C4-2B (cell line): ENCODE measurements around the gene OR4K13.

Experiments
- H3K27ac ChIP-seq: fragments of 450-650 bp; 2 replicates; pipeline ENCODE4 v1.5.1; 2017
- ZFX ChIP-seq: fragments of 450-650 bp; IDR thresholded peaks from 2 replicates; pipeline ENCODE4 v1.6.1; 2017
- TF ChIP-seq, protein P1 (sequence below): fragments of 450-650 bp; conservative IDR thresholded peaks from 2 replicates; pipeline ENCODE4 v1.5.1; 2017; ENCODE audit warnings: mild to moderate bottlenecking

OR4K13 gene, protein sequence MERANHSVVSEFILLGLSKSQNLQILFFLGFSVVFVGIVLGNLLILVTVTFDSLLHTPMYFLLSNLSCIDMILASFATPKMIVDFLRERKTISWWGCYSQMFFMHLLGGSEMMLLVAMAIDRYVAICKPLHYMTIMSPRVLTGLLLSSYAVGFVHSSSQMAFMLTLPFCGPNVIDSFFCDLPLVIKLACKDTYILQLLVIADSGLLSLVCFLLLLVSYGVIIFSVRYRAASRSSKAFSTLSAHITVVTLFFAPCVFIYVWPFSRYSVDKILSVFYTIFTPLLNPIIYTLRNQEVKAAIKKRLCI

DNA sequence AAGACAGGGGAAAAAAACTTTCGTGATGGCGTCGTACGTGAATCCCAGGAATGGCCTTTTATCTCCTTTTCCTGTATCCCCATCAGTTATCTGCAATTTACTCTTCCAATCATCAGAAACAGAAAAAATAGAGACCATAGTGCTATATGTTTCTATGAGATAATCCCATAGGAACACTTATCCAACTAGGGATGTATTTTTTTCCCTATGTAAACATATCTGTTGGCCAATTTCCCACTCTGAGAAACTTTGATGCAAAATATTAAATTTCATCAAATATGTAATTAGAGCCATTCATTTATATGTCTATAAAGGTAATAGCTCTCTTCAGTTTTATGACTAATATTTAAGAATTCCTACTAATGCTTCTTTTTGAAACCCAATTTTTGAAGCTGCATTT lies at the start of gene OR4K13:
Gene OR4K13 (minus strand): TSS at position 101 of the 400 bp plus-strand sequence. CDS start 1,280 bp downstream, outside the sequence.
- H3K27ac ChIP-seq: no peak within 1 kb of the TSS
- TF ChIP-seq ZFX: no peak
- TF ChIP-seq, protein P1, sequence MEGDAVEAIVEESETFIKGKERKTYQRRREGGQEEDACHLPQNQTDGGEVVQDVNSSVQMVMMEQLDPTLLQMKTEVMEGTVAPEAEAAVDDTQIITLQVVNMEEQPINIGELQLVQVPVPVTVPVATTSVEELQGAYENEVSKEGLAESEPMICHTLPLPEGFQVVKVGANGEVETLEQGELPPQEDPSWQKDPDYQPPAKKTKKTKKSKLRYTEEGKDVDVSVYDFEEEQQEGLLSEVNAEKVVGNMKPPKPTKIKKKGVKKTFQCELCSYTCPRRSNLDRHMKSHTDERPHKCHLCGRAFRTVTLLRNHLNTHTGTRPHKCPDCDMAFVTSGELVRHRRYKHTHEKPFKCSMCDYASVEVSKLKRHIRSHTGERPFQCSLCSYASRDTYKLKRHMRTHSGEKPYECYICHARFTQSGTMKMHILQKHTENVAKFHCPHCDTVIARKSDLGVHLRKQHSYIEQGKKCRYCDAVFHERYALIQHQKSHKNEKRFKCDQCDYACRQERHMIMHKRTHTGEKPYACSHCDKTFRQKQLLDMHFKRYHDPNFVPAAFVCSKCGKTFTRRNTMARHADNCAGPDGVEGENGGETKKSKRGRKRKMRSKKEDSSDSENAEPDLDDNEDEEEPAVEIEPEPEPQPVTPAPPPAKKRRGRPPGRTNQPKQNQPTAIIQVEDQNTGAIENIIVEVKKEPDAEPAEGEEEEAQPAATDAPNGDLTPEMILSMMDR: no peak

DNA sequence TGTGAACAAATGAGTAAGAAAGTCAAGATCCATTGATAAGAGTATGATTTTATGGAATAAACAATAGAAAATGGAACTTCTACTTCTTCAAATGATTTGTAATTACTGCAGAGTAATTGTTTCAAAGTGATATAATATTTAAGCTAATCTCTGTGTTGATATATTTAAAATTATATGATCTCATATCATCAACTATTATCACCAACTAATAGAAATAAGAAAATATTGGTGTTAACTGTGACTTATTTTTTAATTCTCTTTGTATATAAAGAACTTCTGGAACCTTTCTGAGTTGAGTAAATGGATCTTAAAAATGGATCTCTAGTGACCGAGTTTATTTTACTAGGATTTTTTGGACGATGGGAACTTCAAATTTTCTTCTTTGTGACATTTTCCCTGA lies 23.9 kb upstream of the OR4K13 start, which contains the start of gene OR4L1:
Gene OR4L1 (plus strand): TSS at position 301 of the 400 bp plus-strand sequence. CDS start 0 bp downstream, at position 301.
- TF ChIP-seq, protein P1: no peak
- TF ChIP-seq ZFX: no peak
- no peak within 1 kb of the TSS for H3K27ac ChIP-seq

DNA sequence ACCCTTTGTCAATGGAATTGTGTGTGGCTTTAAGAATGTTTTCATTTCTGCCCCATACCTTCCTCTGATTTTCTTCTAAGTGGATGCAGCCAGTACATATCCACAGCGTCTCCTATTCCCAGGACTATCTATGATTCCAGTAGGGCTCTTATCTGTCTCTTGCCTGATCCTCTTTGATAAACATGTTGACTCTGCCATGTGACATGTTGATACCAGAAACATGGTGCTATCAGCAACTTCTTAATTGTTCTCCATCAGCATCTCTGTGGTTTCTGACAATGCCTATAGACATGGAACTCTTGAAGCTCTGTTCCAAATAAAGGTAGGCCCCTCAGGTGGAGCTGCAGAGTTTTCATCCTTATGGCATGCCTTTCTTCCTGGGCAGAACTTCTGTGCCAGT lies 12.4 kb upstream of the OR4K13 start:
- H3K27ac ChIP-seq: no peak overlapping the region
- TF ChIP-seq ZFX: no peak
- TF ChIP-seq, protein P1: no peak

DNA sequence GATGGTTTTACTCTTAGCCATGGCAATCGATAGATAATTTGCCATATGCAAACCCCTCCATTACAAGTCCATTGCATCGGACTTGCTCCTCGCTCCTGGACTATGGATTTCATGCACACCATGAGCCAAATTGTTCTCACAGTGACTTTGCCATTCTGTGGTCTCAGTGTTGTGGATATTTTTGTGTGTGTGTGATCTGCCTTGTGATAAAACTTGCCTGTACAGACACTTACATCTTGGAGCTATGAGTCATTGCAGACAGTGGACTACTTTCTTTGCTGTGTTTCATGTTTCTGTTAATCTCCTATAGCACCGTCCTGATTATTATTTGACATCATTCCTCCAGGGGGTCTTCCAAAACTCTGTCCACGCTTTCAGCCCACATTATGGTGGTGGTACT lies 8.4 kb upstream of the OR4K13 start:
- H3K27ac ChIP-seq: no peak overlapping the region
- TF ChIP-seq, protein P1: no peak
- no peak for TF ChIP-seq ZFX

DNA sequence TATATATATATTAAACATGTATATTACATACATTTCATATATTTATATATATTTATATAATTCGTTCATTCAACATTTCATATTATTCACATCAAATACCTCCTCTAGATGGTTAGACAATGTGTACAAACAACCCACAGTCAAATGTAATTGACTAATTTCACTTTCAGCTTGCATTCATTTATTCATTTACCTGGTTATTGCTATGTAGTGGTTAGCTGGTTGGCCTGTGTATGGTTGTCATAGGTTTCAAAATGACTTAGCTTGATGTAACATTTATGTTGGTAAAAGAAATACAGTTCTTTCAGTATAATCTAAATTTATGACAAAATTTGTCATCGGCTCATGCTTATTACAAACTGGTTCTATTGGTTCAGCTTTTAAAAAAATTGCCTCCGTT lies 389 bp downstream of the OR4K13 start:
- no peak overlapping the region for H3K27ac ChIP-seq
- TF ChIP-seq ZFX: no peak
- TF ChIP-seq, protein P1: no peak

DNA sequence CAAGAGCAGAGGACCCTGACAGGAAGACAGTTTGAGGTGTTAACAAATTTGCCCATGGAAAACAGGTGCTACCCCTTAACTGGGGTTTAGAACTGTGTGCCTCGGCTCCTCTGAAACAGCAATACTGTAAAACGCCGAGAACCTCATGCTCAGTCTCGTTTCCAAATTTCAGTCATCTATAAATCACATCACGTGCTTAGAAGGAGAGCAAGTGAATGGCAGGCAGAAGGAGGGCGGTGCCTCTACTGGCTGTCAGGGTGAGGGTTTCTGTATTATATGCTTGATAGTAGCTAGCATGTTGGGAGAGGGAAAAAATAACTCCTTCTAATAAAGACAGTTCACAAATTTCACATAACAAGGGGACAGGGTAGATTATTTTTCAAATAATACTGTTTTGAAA lies 4.8 kb downstream of the OR4K13 start:
- TF ChIP-seq, protein P1: no peak
- no peak overlapping the region for H3K27ac ChIP-seq

DNA sequence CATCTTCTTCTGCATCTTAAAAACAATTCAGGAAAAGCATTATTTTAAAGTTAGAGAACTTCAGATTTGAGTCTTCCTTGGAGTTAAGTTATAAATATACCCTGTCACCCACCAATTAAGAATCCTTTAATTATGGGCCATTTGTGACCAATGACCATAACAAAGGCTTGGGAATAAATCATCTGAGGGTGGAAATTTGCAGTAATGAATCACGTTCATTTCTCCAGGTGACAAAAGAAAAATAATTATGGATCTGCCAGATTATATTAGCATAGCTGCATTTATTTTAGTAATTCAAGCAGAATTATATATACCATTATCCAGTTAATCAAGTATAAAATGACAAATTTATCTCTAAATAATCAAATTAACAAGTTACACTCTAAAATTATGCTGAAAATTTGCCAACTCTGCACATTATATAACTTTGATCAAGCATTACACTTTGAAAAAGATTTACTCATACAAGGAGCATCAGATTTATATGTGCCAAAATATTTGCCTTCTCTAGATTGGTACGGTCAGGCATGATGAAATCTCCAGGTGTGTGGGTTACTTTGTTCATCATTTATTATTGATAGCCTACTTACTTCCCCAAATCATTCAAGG lies 16.5 kb downstream of the OR4K13 start, which contains the start of gene OR4K14:
Gene OR4K14 (minus strand): TSS at position 51 of the 609 bp plus-strand sequence. CDS start 4,114 bp downstream, outside the sequence.
- TF ChIP-seq ZFX: no peak
- TF ChIP-seq, protein P1: no peak
- H3K27ac ChIP-seq: no peak within 1 kb of the TSS
